GM12878 (cell line): ENCODE data around the gene NR3C1. TPM values are rescaled to one million over a fixed set of nuclear protein-coding genes. Genes with fewer than 3 reads are reported as not detected.

Source experiments
- ATAC-seq: fragments of 200-7000 bp; cut with Tn5 transposase; 3 replicates; pipeline ENCODE4 v1.9.1; 2020; ENCODE audit warnings: mild to moderate bottlenecking, moderate library complexity
- BruUV-seq: library from RNA; stranded (reverse); fragments of 400-500 nt; replicated peaks from 2 replicates; lab custom pipeline; 2021; lab: Mats Ljungman, UMichigan
- CTCF ChIA-PET: fragments of 300-600 bp; sonication (Branson Sonifier 250); formaldehyde crosslinking; extraction: SDS; loops from one replicate; lab custom pipeline; 2021; ENCODE audit warnings: inconsistent platforms; lab: Yijun Ruan, JAX
- POLR2A ChIA-PET: fragments of 350-600 bp; formaldehyde crosslinking; extraction: SDS; loops from one replicate; lab custom pipeline; 2021; ENCODE audit warnings: inconsistent platforms; lab: Charles Lee
- RAD21 ChIA-PET: fragments of 300-600 bp; sonication (Branson Sonifier 250); formaldehyde crosslinking; loops from one replicate; lab custom pipeline; 2023; ENCODE audit warnings: antibody characterized with exemption; ENCODE audit not compliant: unreplicated experiment; lab: Charles Lee
- SMC1A ChIA-PET: fragments of 300-600 bp; sonication (Branson Sonifier 250); formaldehyde crosslinking; loops from one replicate; lab custom pipeline; 2023; ENCODE audit not compliant: unreplicated experiment, uncharacterized antibody; lab: Charles Lee
- DNase-seq: peaks from one replicate; pipeline ENCODE4 v3.0.0-alpha.2; 2011; ENCODE audit warnings: low read depth, low spot score
- FAIRE-seq: peaks from 3 replicates; lab custom pipeline; 2011; peaks lifted over from hg19 to GRCh38; lab: Jason Lieb, UNC
- H2AFZ ChIP-seq: 2 replicates; pipeline ENCODE4 v1.6.0; 2011; ENCODE audit warnings: low read depth, low read length, control low read depth; ENCODE audit not compliant: control insufficient read depth
- H3K27ac ChIP-seq: 2 replicates; pipeline ENCODE4 v1.5.1; 2011; ENCODE audit warnings: control low read depth; ENCODE audit not compliant: control insufficient read depth, insufficient read depth
- H3K27me3 ChIP-seq, 2 experiments: replicated peaks in 1 of 2; 2 replicates each; pipeline versions ENCODE4 v1.6.0 to v1.6.1; 2011; ENCODE audit warnings: low read length in 1 of 2; ENCODE audit not compliant: control insufficient read depth in 2 of 2, insufficient read depth in 2 of 2
- H3K36me3 ChIP-seq, 2 experiments: 2 replicates each; pipeline ENCODE4 v1.5.1; 2011; ENCODE audit warnings: low read length in 1 of 2; ENCODE audit not compliant: control insufficient read depth in 2 of 2, insufficient read depth in 2 of 2
- H3K4me1 ChIP-seq: 2 replicates; pipeline ENCODE4 v1.6.1; 2011; ENCODE audit warnings: mild to moderate bottlenecking, low read length, moderate library complexity, mixed read lengths; ENCODE audit not compliant: control insufficient read depth, insufficient read depth
- H3K4me2 ChIP-seq: 2 replicates; pipeline ENCODE4 v1.6.0; 2011; ENCODE audit warnings: control low read depth; ENCODE audit not compliant: control insufficient read depth, insufficient read depth
- H3K4me3 ChIP-seq: fragments of 200-600 bp; sonication (generic); 2 replicates; pipeline ENCODE4 v1.5.1; 2016
- H3K79me2 ChIP-seq: 2 replicates; pipeline ENCODE4 v1.6.0; 2011; ENCODE audit warnings: low read length; ENCODE audit not compliant: control insufficient read depth, insufficient read depth
- H3K9ac ChIP-seq: 2 replicates; pipeline ENCODE4 v1.8.0; 2011; ENCODE audit warnings: low read length, control low read depth, mixed read lengths; ENCODE audit not compliant: control insufficient read depth, insufficient read depth
- H3K9me3 ChIP-seq: replicated peaks from 3 replicates; pipeline ENCODE4 v1.5.1; 2011; ENCODE audit warnings: mild to moderate bottlenecking, low read length; ENCODE audit not compliant: control insufficient read depth, insufficient read depth
- H4K20me1 ChIP-seq: 2 replicates; pipeline ENCODE4 v1.6.0; 2011; ENCODE audit not compliant: control insufficient read depth, insufficient read depth
- CEBPB ChIP-seq, 2 experiments: fragments of 150-350 bp in 1 of 2; IDR thresholded peaks; 2 replicates each; pipeline ENCODE4 v1.6.1; 2012 to 2014; ENCODE audit warnings: low read depth in 2 of 2, low read length in 2 of 2, borderline replicate concordance in 1 of 2, inconsistent platforms in 1 of 2
- CTCF ChIP-seq, 3 experiments: IDR thresholded peaks in 2 of 3; conservative IDR thresholded peaks in 1 of 3; 2 replicates each; pipeline ENCODE4 v1.5.1; 2011; ENCODE audit warnings: low read depth in 3 of 3, low read length in 3 of 3, mild to moderate bottlenecking in 3 of 3, control low read depth in 2 of 3, moderate library complexity in 2 of 3, inconsistent platforms in 1 of 3, mixed read lengths in 1 of 3; ENCODE audit not compliant: control insufficient read depth in 2 of 3, insufficient read depth in 1 of 3; ENCODE audit errors: extremely low read depth in 1 of 3
- GABPA ChIP-seq: IDR thresholded peaks from 2 replicates; pipeline ENCODE4 v1.6.1; 2014; ENCODE audit warnings: antibody characterized with exemption, low read depth, mild to moderate bottlenecking, inconsistent platforms
- IRF3 ChIP-seq: fragments of 450-650 bp; IDR thresholded peaks from 2 replicates; pipeline ENCODE4 v1.6.1; 2014; ENCODE audit warnings: mild to moderate bottlenecking
- IRF4 ChIP-seq: IDR thresholded peaks from 2 replicates; pipeline ENCODE4 v1.6.1; 2011; ENCODE audit warnings: low read depth, low read length
- MEF2A ChIP-seq: IDR thresholded peaks from 2 replicates; pipeline ENCODE4 v1.6.1; 2011; ENCODE audit warnings: low read depth, mild to moderate bottlenecking, low read length, moderate library complexity; ENCODE audit not compliant: insufficient read depth
- MEF2B ChIP-seq: fragments of 450-650 bp; IDR thresholded peaks from 2 replicates; pipeline ENCODE4 v1.6.1; 2018; ENCODE audit warnings: mild to moderate bottlenecking, moderate library complexity; ENCODE audit not compliant: partially characterized antibody, poor library complexity, severe bottlenecking
- MXI1 ChIP-seq: fragments of 150-350 bp; IDR thresholded peaks from 2 replicates; pipeline ENCODE4 v1.6.1; 2011; ENCODE audit warnings: low read depth, mild to moderate bottlenecking, inconsistent platforms, low read length, improper control_type of control experiment
- NR2C1 ChIP-seq: fragments of 450-650 bp; IDR thresholded peaks from 2 replicates; pipeline ENCODE4 v1.6.1; 2017; ENCODE audit warnings: antibody characterized with exemption, mild to moderate bottlenecking, moderate library complexity
- RAD21 ChIP-seq: IDR thresholded peaks from 2 replicates; pipeline ENCODE4 v1.6.1; 2011; ENCODE audit warnings: mild to moderate bottlenecking, low read depth, low read length, moderate library complexity; ENCODE audit not compliant: insufficient read depth
- RAD51 ChIP-seq: fragments of 450-650 bp; IDR thresholded peaks from 2 replicates; pipeline ENCODE4 v1.6.1; 2016; ENCODE audit warnings: moderate library complexity, mild to moderate bottlenecking, inconsistent platforms
- RFX5 ChIP-seq: IDR thresholded peaks from 2 replicates; pipeline ENCODE4 v1.6.1; 2011; ENCODE audit warnings: low read depth, low read length, improper control_type of control experiment
- SREBF1 ChIP-seq: IDR thresholded peaks from 2 replicates; pipeline ENCODE4 v1.6.1; 2012; ENCODE audit warnings: mild to moderate bottlenecking, low read length
- STAT3 ChIP-seq: IDR thresholded peaks from 2 replicates; pipeline ENCODE4 v1.6.1; 2011; ENCODE audit warnings: low read depth, low read length, improper control_type of control experiment
- SUZ12 ChIP-seq: fragments of 200-600 bp; sonication (generic); IDR thresholded peaks from one replicate; pipeline ENCODE4 v1.6.1; 2018; ENCODE audit warnings: antibody characterized with exemption, mild to moderate bottlenecking; ENCODE audit not compliant: unreplicated experiment
- in situ Hi-C: fragments of 300-500 bp; cut with MboI; formaldehyde crosslinking; loops from 9 replicates; pipeline ENCODE4 v1.14.3; 2018; ENCODE audit warnings: mixed read lengths
- intact Hi-C: fragments of 100-400 bp; cut with micrococcal nuclease; formaldehyde crosslinking; loops from one replicate; pipeline ENCODE4 v1.14.2; 2022; ENCODE audit not compliant: unreplicated experiment
- polyA plus RNA-seq, 11 experiments: library from polyadenylated mRNA; depleted of rRNA in 4 of 11; unstranded in 6 of 11; stranded (reverse) in 5 of 11; fragments of >200 nt; fragmentation: Nextera tagmentation in 4 of 11; fragmentation: Illumina TruSeq in 1 of 11; extraction: Ambion mirVana in 4 of 11; extraction: Trizol in 1 of 11; gene quantifications; 1 replicate in 1 of 11; 2 replicates in 10 of 11; pipeline versions ENCODE4 v1.2.1 to v1.2.3, GENCODE V29; 2011 to 2016; ENCODE audit warnings: inconsistent platforms in 2 of 11, missing spikeins in 2 of 11, low read depth in 1 of 11
- total RNA-seq, 4 experiments: library from RNA; depleted of rRNA in 3 of 4; stranded (reverse); fragments of >200 nt in 3 of 4; fragmentation: Illumina TruSeq in 1 of 4; extraction: Trizol in 1 of 4; gene quantifications; 2 replicates each; pipeline versions ENCODE4 v1.2.1 to v1.2.3, GENCODE V29; 2013 to 2021

NR3C1 gene
- total and polyA plus RNA-seq, 10 of the 15 experiments (the other 5 are each of a cell fraction or from before 2014, with no cell fraction given): 49.7 to 141 (median 109) TPM

DNA sequence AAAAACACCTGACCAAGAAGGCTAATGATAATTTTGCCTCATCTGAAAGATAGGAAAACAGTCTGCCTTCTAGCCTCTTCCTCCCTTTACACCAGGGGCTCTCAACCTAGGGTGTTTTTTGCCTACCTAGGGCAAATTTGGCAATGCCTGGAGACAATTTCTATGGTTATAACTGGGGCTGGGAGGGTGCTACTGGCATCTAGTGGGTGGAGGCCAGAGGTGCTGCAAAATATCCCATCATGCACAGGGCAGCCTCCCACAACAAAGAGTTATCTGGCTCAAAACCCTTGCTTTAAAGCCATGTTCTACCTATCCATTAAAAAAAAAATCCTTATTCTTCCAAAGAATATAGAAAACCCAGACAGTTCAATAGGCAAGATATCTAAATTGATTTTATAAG lies 45.0 kb upstream of the NR3C1 start:
- SMC1A ChIA-PET: no interaction called here
- Histone ChIP-seq H3K9ac (no peak overlapping the region), H3K36me3 (no peaks in the 10 kb centered on the region), H3K4me2 (no peak overlapping the region), H2AFZ (no peak overlapping the region), H3K27ac (no peak overlapping the region), H3K4me3 (no peak overlapping the region), H3K4me1 (no peaks in the 10 kb centered on the region), H3K9me3 (no peaks in the 10 kb centered on the region; the same call in 2 of the 3 replicates), H3K79me2 (no peaks in the 10 kb centered on the region), H3K27me3 (no peaks in the 10 kb centered on the region), H4K20me1 (no peaks in the 10 kb centered on the region)
- no peak for FAIRE-seq
- no TSS peak for BruUV-seq
- ATAC-seq: peak; percentile 81
- POLR2A ChIA-PET: no interaction called here
- in situ Hi-C loops: no loop called here
- intact Hi-C loops: no loop called here
- CTCF ChIA-PET: no interaction called here
- RAD21 ChIA-PET: interaction anchor here (3.6 kb wide), 1 partner anchor 15 kb away, joined by 19 read pairs; no protein-coding TSS in a partner anchor
- TF ChIP-seq SREBF1 (no peak), RAD51 (no peak), GABPA (no peak), MXI1 (no peak), CTCF (IDR thresholded peaks at IDR 0.05 in 2 of 3, conservative IDR thresholded peaks at IDR 0.05 in 1 of 3; ENCODE audit: control insufficient read depth in 2 of 3, extremely low read depth in 1 of 3, insufficient read depth in 1 of 3, low read depth in 3 of 3, low read length in 3 of 3) (0 out of 6 replicates have a peak, but pooled peaks of 1 of the 3 experiments have one; percentile 4), MEF2B (no peak), MEF2A (no peak), IRF4 (no peak), STAT3 (no peak), RAD21 (peak; percentile 30; the same call in 1 of the 2 replicates), SUZ12 (no peak), CEBPB (IDR thresholded peaks at IDR 0.05; ENCODE audit: borderline replicate concordance in 1 of 2, low read depth in 2 of 2, low read length in 2 of 2) (no peak), RFX5 (no peak), NR2C1 (no peak), IRF3 (no peak)
- TF ChIP-seq, all 136 proteins: peak for 2
- DNase-seq: no peak
